Heart right ventricle (tissue), 16 donors: ENCODE data around the gene CPEB1. TPM values are rescaled to one million over a fixed set of nuclear protein-coding genes. Genes with fewer than 3 reads are reported as not detected.

Source experiments
- ATAC-seq, 8 donors: fragments of 200-7000 bp; cut with Tn5 transposase; one replicate each; pipeline ENCODE4 v1.9.1; 2020; ENCODE audit warnings: mild to moderate bottlenecking in 8 of 8, moderate library complexity in 8 of 8, moderate number of reproducible peaks in 1 of 8
- DNase-seq, 2 donors: peaks; one replicate each; pipeline ENCODE4 v3.0.0-alpha.2; 2020
- H3K27ac ChIP-seq, 10 donors: fragments of 200-600 bp; sonication (generic) in 2 of 10; one replicate each; pipeline versions ENCODE4 v1.5.0 to v1.8.0; 2020 to 2022; ENCODE audit warnings: mild to moderate bottlenecking in 3 of 10
- H3K27me3 ChIP-seq, 7 donors: fragments of 200-600 bp; one replicate each; pipeline ENCODE4 v1.8.0; 2021 to 2022; ENCODE audit warnings: mild to moderate bottlenecking in 2 of 7
- H3K36me3 ChIP-seq, 9 donors: fragments of 200-600 bp; sonication (generic) in 1 of 9; one replicate each; pipeline versions ENCODE4 v1.5.0 to v1.8.0; 2020 to 2022; ENCODE audit warnings: mild to moderate bottlenecking in 2 of 9
- H3K4me1 ChIP-seq, 9 donors: fragments of 200-600 bp; sonication (generic) in 1 of 9; one replicate each; pipeline versions ENCODE4 v1.5.0 to v1.8.0; 2020 to 2022; ENCODE audit warnings: mild to moderate bottlenecking in 4 of 9
- H3K4me3 ChIP-seq, 10 donors: fragments of 200-600 bp; sonication (generic) in 2 of 10; one replicate each; pipeline versions ENCODE4 v1.5.0 to v1.8.0; 2020 to 2022; ENCODE audit warnings: mild to moderate bottlenecking in 7 of 10, moderate library complexity in 2 of 10
- H3K9me3 ChIP-seq, 11 donors: fragments of 200-600 bp in 10 of 11; sonication (generic) in 2 of 11; one replicate each; pipeline versions ENCODE4 v1.5.0 to v1.8.0; 2013 to 2022; ENCODE audit warnings: mild to moderate bottlenecking in 2 of 11, control low read depth in 1 of 11, moderate library complexity in 1 of 11
- WGBS, 2 donors: extraction: QIAGEN DNeasy Blood & Tissue Kit; methylation state at CpG; one replicate each; pipeline ENCODE4 v1.1.7; 2013; ENCODE audit warnings: inconsistent platforms in 1 of 2; 5-methylcytosine and 5-hydroxymethylcytosine counted together
- intact Hi-C, 10 donors: fragments of 100-400 bp; cut with DNase I; formaldehyde crosslinking; loops; one replicate each; pipeline versions ENCODE4 v1.11.1 to v1.14.2; 2022
- polyA plus RNA-seq, 2 donors: library from polyadenylated mRNA; stranded (reverse); fragments of 200-250 nt; gene quantifications; one replicate each; pipeline ENCODE4 v1.2.3, GENCODE V29; 2013
- total RNA-seq, 10 donors: library from RNA; stranded (reverse); fragmentation: NEBNext Ultra II Directional in 3 of 10; extraction: Animal tissue kit (Norgen Biotek cat#: 25700) in 3 of 10; gene quantifications; one replicate each; pipeline versions ENCODE4 v1.2.1 to v1.2.4, GENCODE V29; 2021 to 2023
- TF ChIP-seq, protein P1 (sequence below), 9 donors: fragments of 200-600 bp; sonication (generic) in 2 of 9; IDR thresholded peaks; one replicate each; pipeline versions ENCODE4 v1.5.0 to v1.8.0; 2021 to 2022; ENCODE audit warnings: antibody characterized with exemption in 9 of 9, mild to moderate bottlenecking in 5 of 9, moderate library complexity in 1 of 9
- donor health status: Arrhythmogenic right ventricular cardiomyopathy.
- donor health status: ischemic (EF 13 %, LVEDD 7.1; RV severe dilation, severe dysfunction).
- donor health status: healthy with polysubstance abuse.
- donor health status: DM: no; HTN: yes; CAD: no.
- donor health status: DM: no; HTN: no; CAD: no.
- donor health status: ischemic (EF 25% LVEDD 6.9; RV normal size, moderate dysfunction).
- donor health status: ischemic (EF 25% LVEDD 5.7; RV mildly dilated, moderate dysfunction).
- donor health status: healthy.
- donor health status: DM: yes; HTN: yes; CAD: no.
- donor health status: Ischemic cardiomyopathy.
- donor health status: ischemic (EF 35%, LVEDD 5.7; RV mildly dilated, moderate dysfunction).
- donor health status: nonischemic (EF 11% LVEDD 7.7; RV severe dilation, severe dysfunction).
- donor health status: DM: yes; HTN: yes; CAD: no.
- donor health status: PGD.
- donor health status: ischemic (EF 29% LVEDD 5.4; RV normal size, mild dysfunction).
- donor health status: nonischemic (EF 23%, LVEDD 6.1; RV moderate dilation, normal function).

The CPEB1 gene
- total and polyA plus RNA-seq, 12 donors = 0.20 to 5.2 (median 1.4) TPM

DNA sequence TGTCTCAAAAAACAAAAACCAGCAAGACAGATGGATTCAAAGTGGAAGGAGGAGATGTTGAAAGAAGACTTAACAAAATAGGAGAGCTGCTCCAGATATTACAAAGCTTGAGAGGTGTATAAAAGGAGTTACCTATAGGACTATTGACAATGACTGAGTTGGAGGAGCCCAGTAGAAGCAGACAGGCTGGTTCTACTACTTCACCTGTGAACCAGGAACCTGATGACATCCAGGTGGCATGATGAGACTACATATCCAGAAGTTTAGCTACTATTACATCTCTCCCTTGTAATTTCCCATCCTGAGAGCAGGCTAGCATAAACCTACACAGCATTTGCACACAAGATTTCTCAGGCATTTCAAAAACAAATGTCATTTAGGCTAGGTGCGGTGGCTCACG is 49.3 kb downstream of the CPEB1 start:
- no peak for DNase-seq
- Histone ChIP-seq H3K4me1 (no peaks in the 10 kb centered on the region), H3K9me3 (no peaks in the 10 kb centered on the region), H3K27me3 (peaks cover 0 to 24% (median 10%) of the 10 kb centered on the region in 7 donors), H3K4me3 (no peak overlapping the region), H3K36me3 (no peaks in the 10 kb centered on the region), H3K27ac (no peak overlapping the region)
- ATAC-seq = no peak
- TF ChIP-seq, protein P1, sequence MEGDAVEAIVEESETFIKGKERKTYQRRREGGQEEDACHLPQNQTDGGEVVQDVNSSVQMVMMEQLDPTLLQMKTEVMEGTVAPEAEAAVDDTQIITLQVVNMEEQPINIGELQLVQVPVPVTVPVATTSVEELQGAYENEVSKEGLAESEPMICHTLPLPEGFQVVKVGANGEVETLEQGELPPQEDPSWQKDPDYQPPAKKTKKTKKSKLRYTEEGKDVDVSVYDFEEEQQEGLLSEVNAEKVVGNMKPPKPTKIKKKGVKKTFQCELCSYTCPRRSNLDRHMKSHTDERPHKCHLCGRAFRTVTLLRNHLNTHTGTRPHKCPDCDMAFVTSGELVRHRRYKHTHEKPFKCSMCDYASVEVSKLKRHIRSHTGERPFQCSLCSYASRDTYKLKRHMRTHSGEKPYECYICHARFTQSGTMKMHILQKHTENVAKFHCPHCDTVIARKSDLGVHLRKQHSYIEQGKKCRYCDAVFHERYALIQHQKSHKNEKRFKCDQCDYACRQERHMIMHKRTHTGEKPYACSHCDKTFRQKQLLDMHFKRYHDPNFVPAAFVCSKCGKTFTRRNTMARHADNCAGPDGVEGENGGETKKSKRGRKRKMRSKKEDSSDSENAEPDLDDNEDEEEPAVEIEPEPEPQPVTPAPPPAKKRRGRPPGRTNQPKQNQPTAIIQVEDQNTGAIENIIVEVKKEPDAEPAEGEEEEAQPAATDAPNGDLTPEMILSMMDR (IDR thresholded peaks at IDR 0.05) = no peak
- intact Hi-C loops = no loop called here
- WGBS, 2 donors = 96 to 98% methylated on average over 2 of the region's 2 CpGs

DNA sequence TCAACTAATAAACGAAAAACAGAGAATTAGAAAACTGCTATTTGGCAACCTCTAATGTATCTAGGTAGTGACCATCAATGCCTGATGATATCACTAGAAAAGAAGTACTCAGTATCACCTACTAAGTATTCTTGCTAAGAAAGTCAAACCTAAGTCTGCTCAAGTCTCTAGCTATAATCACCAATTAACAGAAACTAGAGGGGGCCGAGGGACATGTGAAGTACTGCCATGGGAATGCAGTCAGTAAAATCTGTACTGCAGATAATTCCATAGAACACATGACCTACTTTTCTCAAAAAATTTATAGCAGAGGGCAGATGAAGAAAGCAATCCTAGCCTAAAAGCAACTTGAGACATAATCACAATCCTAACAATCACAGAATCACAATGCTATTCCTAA is 51.4 kb downstream of the CPEB1 start:
- Histone ChIP-seq H3K9me3 (no peaks in the 10 kb centered on the region), H3K36me3 (no peaks in the 10 kb centered on the region), H3K27ac (no peak overlapping the region), H3K4me1 (no peaks in the 10 kb centered on the region), H3K27me3 (peaks cover 0 to 39% (median 7%) of the 10 kb centered on the region in 7 donors), H3K4me3 (no peak overlapping the region)
- DNase-seq (no peak), ATAC-seq (no peak)
- WGBS, 2 donors = 36 to 46% methylated on average over 2 of the region's 2 CpGs
- TF ChIP-seq, protein P1 (IDR thresholded peaks at IDR 0.05) = no peak
- intact Hi-C loops = no loop called here

DNA sequence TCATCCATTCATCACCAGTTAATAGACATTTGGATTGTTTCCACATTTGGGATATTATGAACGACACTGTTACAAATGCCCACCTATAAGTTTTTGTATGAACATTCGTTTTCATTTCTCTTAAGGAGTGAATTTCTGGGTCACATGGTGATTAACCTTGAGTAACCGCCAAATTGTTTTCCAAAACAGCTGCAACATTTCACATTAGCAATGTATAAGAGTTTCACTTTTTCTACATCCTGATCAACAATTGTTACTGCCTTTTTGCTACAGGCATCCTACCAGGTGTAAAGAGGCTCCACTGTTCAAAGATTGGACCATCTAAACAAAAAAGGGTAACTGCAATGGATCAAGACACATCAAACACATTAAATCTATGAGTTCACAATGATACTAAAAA is 52.0 kb downstream of the CPEB1 start:
- Histone ChIP-seq H3K27ac (no peak overlapping the region), H3K4me1 (no peaks in the 10 kb centered on the region), H3K4me3 (no peak overlapping the region), H3K36me3 (no peaks in the 10 kb centered on the region), H3K9me3 (no peaks in the 10 kb centered on the region), H3K27me3 (peaks cover 0 to 44% (median 6%) of the 10 kb centered on the region in 7 donors)
- intact Hi-C loops = no loop called here
- no peak for DNase-seq
- 76% methylated on average over 3 of the region's 3 CpGs for WGBS, 2 donors
- no peak for ATAC-seq
- TF ChIP-seq, protein P1 (IDR thresholded peaks at IDR 0.05) = no peak

DNA sequence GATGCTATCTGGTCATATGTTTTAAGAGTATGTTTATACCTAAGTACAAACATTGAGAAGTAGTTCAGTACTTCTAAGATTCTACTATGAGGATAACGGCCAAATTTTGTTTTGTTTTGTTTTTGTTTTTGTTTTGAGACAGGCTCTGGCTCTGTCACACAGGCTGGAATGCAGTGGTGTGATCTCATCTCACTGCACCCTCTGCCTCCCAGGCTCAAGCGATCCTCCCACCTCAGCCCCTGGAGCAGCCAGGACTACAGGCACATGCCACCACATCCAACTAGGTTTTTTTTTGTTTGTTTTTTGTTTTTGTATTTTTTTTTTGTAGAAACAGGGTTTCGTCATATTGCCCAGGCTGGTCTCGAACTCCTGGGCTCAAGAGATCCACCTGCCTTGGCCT is 59.4 kb downstream of the CPEB1 start:
- Histone ChIP-seq H3K4me3 (no peak overlapping the region), H3K36me3 (no peaks in the 10 kb centered on the region), H3K27me3 (peaks cover 0 to 45% (median 15%) of the 10 kb centered on the region in 7 donors), H3K4me1 (no peaks in the 10 kb centered on the region), H3K27ac (no peak overlapping the region), H3K9me3 (no peaks in the 10 kb centered on the region)
- intact Hi-C loops = loop anchor here in 1 of 10 donors (5.0 kb wide), 1 partner anchor 674 kb away; no protein-coding TSS in a partner anchor
- ATAC-seq (no peak), DNase-seq (no peak)
- TF ChIP-seq, protein P1 (IDR thresholded peaks at IDR 0.05) = no peak
- WGBS, 2 donors = 67% methylated on average over 4 of the region's 4 CpGs
